ENCODE results near the gene ZNF891.

The ZNF891 gene

GRCh38 chr12:133130038-133130807 lies at the start of gene ZNF891, which contains the start of gene ZNF10:
ZNF891 (minus strand) TSS chr12:133130274; CDS start chr12:133121918, 8,356 bp downstream.
ZNF10 (plus strand) TSS chr12:133130627; CDS start chr12:133144493, 13,866 bp downstream.
- peak within 1 kb of the TSS; percentile 67 for H3K4me3 ChIP-seq (ENCODE audit: low read length)
- no peak for TF ChIP-seq ZNF274 (IDR thresholded peaks at IDR 0.05; ENCODE audit: low read depth, low read length)

- no peak for TF ChIP-seq ZNF274 (IDR thresholded peaks at IDR 0.05; ENCODE audit: low read depth, low read length)
- no peak overlapping the region for H3K4me3 ChIP-seq (ENCODE audit: low read length)
Observed at GRCh38 chr12:133174901-133175300, 44.8 kb upstream of the ZNF891 start.

- no peak overlapping the region for H3K4me3 ChIP-seq (ENCODE audit: low read length)
- TF ChIP-seq ZNF274 (IDR thresholded peaks at IDR 0.05; ENCODE audit: low read depth, low read length), result no peak
Observed at GRCh38 chr12:133172491-133172890, 42.4 kb upstream of the ZNF891 start.

GRCh38 chr12:133165776-133166175 lies 35.7 kb upstream of the ZNF891 start:
- TF ChIP-seq ZNF274 (IDR thresholded peaks at IDR 0.05; ENCODE audit: low read depth, low read length), result no peak

GRCh38 chr12:133156125-133156690 lies 26.1 kb upstream of the ZNF891 start:
- TF ChIP-seq ZNF274 (IDR thresholded peaks at IDR 0.05; ENCODE audit: low read depth, low read length), result peak; percentile 95

More at GRCh38 chr12:133165776-133166175, 35.7 kb upstream of the ZNF891 start:
- H3K4me3 ChIP-seq (ENCODE audit: low read length), result no peak overlapping the region

GRCh38 chr12:133145981-133146380 lies 15.9 kb upstream of the ZNF891 start:
- no peak for TF ChIP-seq ZNF274 (IDR thresholded peaks at IDR 0.05; ENCODE audit: low read depth, low read length)
- H3K4me3 ChIP-seq (ENCODE audit: low read length), result no peak overlapping the region

More at GRCh38 chr12:133156125-133156690, 26.1 kb upstream of the ZNF891 start:
- no peak overlapping the region for H3K4me3 ChIP-seq (ENCODE audit: low read length)

- no peak overlapping the region for H3K4me3 ChIP-seq (ENCODE audit: low read length)
- TF ChIP-seq ZNF274 (IDR thresholded peaks at IDR 0.05; ENCODE audit: low read depth, low read length), result no peak
Observed at GRCh38 chr12:133135747-133136146, 5.7 kb upstream of the ZNF891 start.

GRCh38 chr12:133130808-133131128 lies 694 bp upstream of the ZNF891 start:
- peak overlapping the region; percentile 67 for H3K4me3 ChIP-seq (ENCODE audit: low read length)
- no peak for TF ChIP-seq ZNF274 (IDR thresholded peaks at IDR 0.05; ENCODE audit: low read depth, low read length)

- H3K4me3 ChIP-seq (ENCODE audit: low read length), result peak overlapping the region; percentile 67
- TF ChIP-seq ZNF274 (IDR thresholded peaks at IDR 0.05; ENCODE audit: low read depth, low read length), result no peak
Observed at GRCh38 chr12:133129368-133130037, 571 bp downstream of the ZNF891 start.

- H3K4me3 ChIP-seq (ENCODE audit: low read length), result no peak overlapping the region
- no peak for TF ChIP-seq ZNF274 (IDR thresholded peaks at IDR 0.05; ENCODE audit: low read depth, low read length)
Observed at GRCh38 chr12:133124674-133125073, 5.4 kb downstream of the ZNF891 start.

GRCh38 chr12:133120385-133121191 lies 9.5 kb downstream of the ZNF891 start:
- H3K4me3 ChIP-seq (ENCODE audit: low read length), result no peak overlapping the region
- TF ChIP-seq ZNF274 (IDR thresholded peaks at IDR 0.05; ENCODE audit: low read depth, low read length), result peak; percentile 96

- TF ChIP-seq ZNF274 (IDR thresholded peaks at IDR 0.05; ENCODE audit: low read depth, low read length), result no peak
- H3K4me3 ChIP-seq (ENCODE audit: low read length), result no peak overlapping the region
Observed at GRCh38 chr12:133108150-133108549, 21.9 kb downstream of the ZNF891 start.

- H3K4me3 ChIP-seq (ENCODE audit: low read length), result no peak overlapping the region
- TF ChIP-seq ZNF274 (IDR thresholded peaks at IDR 0.05; ENCODE audit: low read depth, low read length), result no peak
Observed at GRCh38 chr12:133107121-133107520, 23.0 kb downstream of the ZNF891 start.

- no peak overlapping the region for H3K4me3 ChIP-seq (ENCODE audit: low read length)
- TF ChIP-seq ZNF274 (IDR thresholded peaks at IDR 0.05; ENCODE audit: low read depth, low read length), result peak; percentile 99
Observed at GRCh38 chr12:133106253-133106652, 23.8 kb downstream of the ZNF891 start.

Measured in GM08714 (cell line).